Mesenteric fat pad (tissue), 1 donor: ENCODE data around the gene ARHGEF1. TPM values are rescaled to one million over a fixed set of nuclear protein-coding genes. Genes with fewer than 3 reads are reported as not detected.
"Not testable (repeated sequence)": the region's sequence is repeated elsewhere in the genome, so short reads cannot be mapped to it uniquely, and the experiment has no call there.

Experiments used
- DNase-seq: peaks from one replicate; pipeline ENCODE4 v3.0.0-alpha.2; 2020; ENCODE audit warnings: low spot score
- total RNA-seq: library from RNA; stranded (reverse); fragmentation: NEBNext Ultra II Directional; extraction: Animal tissue kit (Norgen Biotek cat#: 25700); gene quantifications from one replicate; pipeline ENCODE4 v1.2.1, GENCODE V29; 2021
- donor health status: DM: yes; HTN: yes; CAD: no.

The ARHGEF1 gene
- total RNA-seq, 1 donor from 2014 or later: 123 TPM

GRCh38 chr19:41904118-41904870, 21.3 kb downstream of the ARHGEF1 start:
- no peak for DNase-seq

GRCh38 chr19:41905273-41906002, 22.5 kb downstream of the ARHGEF1 start:
- no peak for DNase-seq

GRCh38 chr19:41906271-41906670, 23.3 kb downstream of the ARHGEF1 start:
- DNase-seq: no peak

GRCh38 chr19:41906916-41907680, 24.1 kb downstream of the ARHGEF1 start:
- no peak for DNase-seq

- DNase-seq: no peak
These were observed 25.1 kb downstream of the ARHGEF1 start for GRCh38 chr19:41907994-41908615.

GRCh38 chr19:41908724-41909464, 25.9 kb downstream of the ARHGEF1 start:
- DNase-seq: no peak

GRCh38 chr19:41909706-41910105, 26.7 kb downstream of the ARHGEF1 start:
- no peak for DNase-seq

GRCh38 chr19:41910240-41910991, 27.4 kb downstream of the ARHGEF1 start:
- DNase-seq: no peak

GRCh38 chr19:41910992-41911888, 28.3 kb downstream of the ARHGEF1 start:
- DNase-seq: no peak

- no peak for DNase-seq
These were observed 29.1 kb downstream of the ARHGEF1 start for GRCh38 chr19:41911889-41912731.

GRCh38 chr19:41912899-41913537, 30.0 kb downstream of the ARHGEF1 start:
- no peak for DNase-seq

- DNase-seq: no peak
These were observed 30.8 kb downstream of the ARHGEF1 start for GRCh38 chr19:41913538-41914423.

GRCh38 chr19:41914424-41914834, 31.4 kb downstream of the ARHGEF1 start:
- not testable (repeated sequence) for DNase-seq

- DNase-seq: no peak
These were observed 32.2 kb downstream of the ARHGEF1 start for GRCh38 chr19:41915021-41915775.

GRCh38 chr19:41915776-41916414, 32.9 kb downstream of the ARHGEF1 start:
- DNase-seq: no peak
